ENCODE data around the gene VGLL4. TPM values are rescaled to one million over a fixed set of nuclear protein-coding genes. Genes with fewer than 3 reads are reported as not detected.

The VGLL4 gene, protein sequence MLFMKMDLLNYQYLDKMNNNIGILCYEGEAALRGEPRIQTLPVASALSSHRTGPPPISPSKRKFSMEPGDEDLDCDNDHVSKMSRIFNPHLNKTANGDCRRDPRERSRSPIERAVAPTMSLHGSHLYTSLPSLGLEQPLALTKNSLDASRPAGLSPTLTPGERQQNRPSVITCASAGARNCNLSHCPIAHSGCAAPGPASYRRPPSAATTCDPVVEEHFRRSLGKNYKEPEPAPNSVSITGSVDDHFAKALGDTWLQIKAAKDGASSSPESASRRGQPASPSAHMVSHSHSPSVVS
- 41.0 and 41.8 TPM in 2 replicates for total RNA-seq

DNA sequence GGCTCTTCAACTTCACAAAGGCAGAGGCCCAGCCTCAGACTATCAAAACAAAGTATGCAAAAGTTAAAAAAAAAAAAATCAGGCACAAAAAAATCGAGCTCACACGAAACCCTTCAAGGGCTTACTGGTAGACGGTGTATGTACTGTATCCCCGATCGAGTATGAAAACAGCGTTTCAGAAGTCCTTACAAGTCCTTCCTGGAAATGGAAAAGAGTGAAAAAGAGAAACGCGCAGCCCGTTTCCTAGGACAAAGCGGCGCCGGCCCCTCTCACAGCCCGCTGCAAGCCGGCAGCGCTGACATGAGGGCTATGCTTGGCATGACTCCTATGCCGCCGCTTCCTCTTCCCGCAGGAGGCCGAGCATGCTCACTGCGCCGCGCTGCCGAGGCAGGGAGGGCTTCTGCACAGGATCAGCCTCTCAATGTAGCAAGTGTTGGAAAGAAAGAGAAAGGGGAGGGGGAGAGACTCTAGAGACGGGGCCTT, at the start of gene VGLL4:
Gene VGLL4, minus strand, starts transcription at position 311 of the 483 bp plus-strand sequence. CDS start 397 bp downstream, outside the sequence.

Other genes with a start within 250 kb of the VGLL4 start
- 8.0 and 8.3 TPM in 2 replicates for gene TAMM41, start 203.0 kb upstream of the VGLL4 start, total RNA-seq

Measured in pericardium fibroblast (primary cell).